Measurements from ENCODE around the gene C1orf198.

C1orf198 gene

DNA sequence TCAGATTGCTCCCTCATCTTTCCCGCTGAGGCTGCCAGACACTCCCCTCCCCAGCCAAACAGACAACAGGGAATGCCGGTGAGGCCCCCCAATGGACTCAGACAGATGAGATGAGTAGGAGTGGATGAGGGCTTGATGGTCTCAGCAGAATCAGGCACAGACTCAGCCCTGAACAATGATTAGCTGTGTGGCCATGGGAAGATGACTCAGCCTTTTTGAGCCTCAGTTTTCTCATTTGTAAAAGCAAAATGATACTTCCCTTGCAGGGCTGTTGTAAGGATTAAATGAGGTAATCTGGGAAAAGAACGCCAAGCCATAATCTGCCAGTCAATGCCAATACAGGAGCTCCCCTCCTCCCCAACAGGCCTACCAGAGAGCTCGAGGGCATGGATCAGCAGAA is 12.4 kb downstream of the C1orf198 start:
- DNase-seq (ENCODE audit: low read depth in 1 of 2, low spot score in 1 of 2), result no peak
- no peak overlapping the region for H3K27ac ChIP-seq (replicated peaks)
- H3K4me3 ChIP-seq (replicated peaks; ENCODE audit: insufficient read depth, low read length), result no peak overlapping the region
- no peak for TF ChIP-seq REST (IDR thresholded peaks at IDR 0.05; ENCODE audit: insufficient replicate concordance, low read depth)
- no peak for TF ChIP-seq SPI1 (IDR thresholded peaks at IDR 0.05; ENCODE audit: borderline replicate concordance, low read depth)
- no peak for TF ChIP-seq POLR2AphosphoS5 (IDR thresholded peaks at IDR 0.05; ENCODE audit: low read depth)
- no peak for TF ChIP-seq GABPA (IDR thresholded peaks at IDR 0.05; ENCODE audit: low read depth)
- TF ChIP-seq CTCF (IDR thresholded peaks at IDR 0.05; ENCODE audit: insufficient read depth, low read length), result no peak
- H3K27me3 ChIP-seq (ENCODE audit: insufficient read depth, poor library complexity, severe bottlenecking), result no peaks in the 10 kb centered on the region

DNA sequence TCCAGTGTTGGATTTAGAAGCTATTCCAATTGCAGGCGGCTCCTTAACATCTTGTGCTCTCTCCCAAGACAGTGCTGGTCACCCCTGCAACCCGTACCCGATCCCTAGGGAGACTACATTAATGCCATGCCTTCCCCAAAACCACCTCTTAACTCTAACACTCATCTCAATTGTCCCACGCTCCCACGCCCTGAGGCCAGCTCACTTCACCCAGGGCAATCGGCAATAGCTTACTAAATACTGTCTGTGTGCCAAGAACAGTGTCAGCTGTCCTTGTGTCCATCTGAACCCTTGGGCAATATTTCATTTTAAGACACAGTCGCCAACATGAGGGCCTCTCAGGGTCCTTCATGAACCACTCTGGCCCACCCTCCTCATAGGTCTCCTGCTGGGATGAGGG is 13.9 kb downstream of the C1orf198 start:
- TF ChIP-seq SPI1 (IDR thresholded peaks at IDR 0.05; ENCODE audit: borderline replicate concordance, low read depth), result no peak
- TF ChIP-seq CTCF (IDR thresholded peaks at IDR 0.05; ENCODE audit: insufficient read depth, low read length), result no peak
- Histone ChIP-seq H3K27ac (replicated peaks) (no peak overlapping the region), H3K4me3 (replicated peaks; ENCODE audit: insufficient read depth, low read length) (no peak overlapping the region), H3K27me3 (ENCODE audit: insufficient read depth, poor library complexity, severe bottlenecking) (no peaks in the 10 kb centered on the region)
- DNase-seq (ENCODE audit: low read depth in 1 of 2, low spot score in 1 of 2), result no peak

DNA sequence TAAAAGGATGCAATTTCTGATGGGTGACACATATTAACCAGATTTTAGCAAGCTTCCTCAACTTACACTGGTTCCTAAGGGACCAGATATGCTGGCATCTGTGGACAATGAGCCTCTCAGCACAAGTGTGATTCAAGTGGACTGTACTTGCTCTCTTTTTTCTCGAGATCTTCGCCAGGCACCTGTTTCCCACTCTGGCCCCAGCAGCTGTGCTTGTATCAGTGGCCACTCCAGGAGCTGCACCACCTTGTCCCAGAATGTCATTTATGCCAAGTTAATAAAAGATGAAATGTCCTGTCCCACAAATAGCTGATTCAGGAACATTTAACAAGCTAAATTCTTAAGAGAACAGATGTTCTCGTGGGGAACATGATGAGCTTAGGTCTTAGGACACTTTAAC is 14.6 kb downstream of the C1orf198 start:
- DNase-seq (ENCODE audit: low read depth in 1 of 2, low spot score in 1 of 2), result no peak
- TF ChIP-seq CTCF (IDR thresholded peaks at IDR 0.05; ENCODE audit: insufficient read depth, low read length) (no peak), GABPA (IDR thresholded peaks at IDR 0.05; ENCODE audit: low read depth) (no peak), POLR2AphosphoS5 (IDR thresholded peaks at IDR 0.05; ENCODE audit: low read depth) (no peak), REST (IDR thresholded peaks at IDR 0.05; ENCODE audit: insufficient replicate concordance, low read depth) (no peak), SPI1 (IDR thresholded peaks at IDR 0.05; ENCODE audit: borderline replicate concordance, low read depth) (no peak)
- no peak overlapping the region for H3K27ac ChIP-seq (replicated peaks)
- H3K4me3 ChIP-seq (replicated peaks; ENCODE audit: insufficient read depth, low read length), result no peak overlapping the region
- no peaks in the 10 kb centered on the region for H3K27me3 ChIP-seq (ENCODE audit: insufficient read depth, poor library complexity, severe bottlenecking)

DNA sequence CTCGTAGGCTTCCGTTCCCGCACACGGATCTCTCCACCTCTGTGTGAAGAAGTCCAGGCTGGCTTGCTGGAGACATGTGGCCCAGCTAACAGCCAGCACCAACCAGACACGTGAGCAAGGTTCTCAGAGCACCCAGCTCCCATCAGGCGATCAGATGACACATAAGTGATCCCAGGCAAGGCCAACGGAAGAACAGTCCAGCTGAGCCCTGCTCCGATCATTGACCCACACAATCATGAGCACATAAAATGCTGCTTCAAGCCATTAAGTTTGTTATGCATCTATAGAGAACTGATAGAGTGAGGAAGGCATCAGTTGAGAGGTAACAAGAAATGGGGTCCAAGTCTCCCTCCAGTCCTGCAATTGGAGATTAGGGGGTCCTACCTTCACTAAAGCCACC is 15.4 kb downstream of the C1orf198 start:
- DNase-seq (ENCODE audit: low read depth in 1 of 2, low spot score in 1 of 2), result no peak
- TF ChIP-seq POLR2AphosphoS5 (IDR thresholded peaks at IDR 0.05; ENCODE audit: low read depth), result no peak
- TF ChIP-seq SPI1 (IDR thresholded peaks at IDR 0.05; ENCODE audit: borderline replicate concordance, low read depth), result no peak
- no peak for TF ChIP-seq REST (IDR thresholded peaks at IDR 0.05; ENCODE audit: insufficient replicate concordance, low read depth)
- TF ChIP-seq GABPA (IDR thresholded peaks at IDR 0.05; ENCODE audit: low read depth), result no peak
- TF ChIP-seq CTCF (IDR thresholded peaks at IDR 0.05; ENCODE audit: insufficient read depth, low read length), result no peak
- Histone ChIP-seq H3K27me3 (ENCODE audit: insufficient read depth, poor library complexity, severe bottlenecking) (no peaks in the 10 kb centered on the region), H3K4me3 (replicated peaks; ENCODE audit: insufficient read depth, low read length) (no peak overlapping the region), H3K27ac (replicated peaks) (no peak overlapping the region)

Data from HL-60 (cell line).